ENCODE results near the gene NKD1.

Gene NKD1

DNA sequence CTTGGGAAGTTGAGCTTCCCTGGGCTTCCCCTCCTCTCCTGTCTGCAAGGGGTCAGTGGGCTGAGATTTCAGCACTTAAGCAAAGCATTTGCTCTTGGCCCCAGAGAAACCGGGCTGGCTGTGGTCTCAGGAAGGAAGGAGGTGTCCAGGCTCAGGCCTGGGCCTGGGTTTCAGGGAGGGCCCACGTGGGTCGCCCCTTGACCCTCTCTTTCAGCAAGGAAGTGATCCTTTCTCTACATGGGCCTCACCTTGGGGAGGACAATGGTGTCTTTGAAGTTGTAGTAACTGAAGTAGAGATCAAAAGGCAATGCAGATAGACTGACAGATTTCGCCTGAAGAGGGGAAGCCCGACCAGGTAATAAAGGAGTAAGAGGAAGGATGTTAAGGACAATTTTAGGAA is 147.9 kb downstream of the NKD1 start:
- no peak for DNase-seq (ENCODE audit: low spot score)

DNA sequence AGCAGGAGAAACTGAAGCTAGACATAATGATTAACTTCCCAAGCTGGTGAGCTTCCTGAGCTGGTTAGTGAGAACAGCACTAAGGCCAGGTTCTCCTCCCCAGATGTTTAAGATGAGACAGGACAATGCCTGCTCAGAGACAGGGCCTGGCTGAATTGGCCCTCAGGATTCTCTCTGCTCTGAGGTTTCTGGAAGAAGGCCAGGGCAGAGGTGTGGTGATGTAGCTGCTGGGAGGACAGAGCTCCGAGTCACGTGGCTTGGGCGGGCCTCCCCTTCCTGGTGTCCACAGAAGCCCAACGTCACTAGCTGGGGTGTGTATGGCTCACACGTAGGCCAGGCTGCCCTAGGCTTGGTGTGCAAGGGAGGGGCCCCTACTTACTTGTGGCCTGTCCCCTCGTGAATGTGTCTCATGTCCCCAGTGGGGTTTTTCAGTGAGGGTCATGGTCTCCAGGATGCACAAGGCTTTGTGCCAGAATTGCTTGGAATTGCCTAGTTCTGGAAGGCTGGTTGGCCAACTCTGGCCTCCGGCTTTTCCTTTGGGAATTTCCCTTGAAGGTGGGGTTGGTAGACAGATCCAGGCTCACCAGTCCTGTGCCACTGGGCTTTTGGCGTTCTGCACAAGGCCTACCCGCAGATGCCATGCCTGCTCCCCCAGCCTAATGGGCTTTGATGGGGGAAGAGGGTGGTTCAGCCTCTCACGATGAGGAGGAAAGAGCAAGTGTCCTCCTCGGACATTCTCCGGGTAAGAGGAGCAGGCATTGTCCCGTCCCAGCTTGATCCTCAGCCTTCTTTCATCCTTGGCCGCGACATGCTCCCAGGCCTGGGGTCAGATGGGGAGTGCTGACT is 148.6 kb downstream of the NKD1 start:
- no peak for DNase-seq (ENCODE audit: low spot score)

DNA sequence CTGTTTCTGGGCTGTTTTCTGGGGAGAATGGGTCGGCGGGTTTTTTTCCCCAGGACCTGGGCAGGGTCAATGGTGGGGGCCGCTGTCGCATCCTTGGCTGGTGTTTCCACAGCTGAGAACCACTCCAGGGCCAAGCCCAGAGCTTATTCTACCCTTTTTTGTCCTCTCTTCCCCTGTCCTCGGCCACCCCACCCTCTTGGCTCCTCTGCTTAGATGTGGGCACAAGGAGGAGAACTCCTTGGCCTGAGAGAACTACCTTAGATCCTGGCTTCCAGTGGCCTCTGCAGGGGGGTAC is 149.2 kb downstream of the NKD1 start:
- DNase-seq (ENCODE audit: low spot score) = no peak

DNA sequence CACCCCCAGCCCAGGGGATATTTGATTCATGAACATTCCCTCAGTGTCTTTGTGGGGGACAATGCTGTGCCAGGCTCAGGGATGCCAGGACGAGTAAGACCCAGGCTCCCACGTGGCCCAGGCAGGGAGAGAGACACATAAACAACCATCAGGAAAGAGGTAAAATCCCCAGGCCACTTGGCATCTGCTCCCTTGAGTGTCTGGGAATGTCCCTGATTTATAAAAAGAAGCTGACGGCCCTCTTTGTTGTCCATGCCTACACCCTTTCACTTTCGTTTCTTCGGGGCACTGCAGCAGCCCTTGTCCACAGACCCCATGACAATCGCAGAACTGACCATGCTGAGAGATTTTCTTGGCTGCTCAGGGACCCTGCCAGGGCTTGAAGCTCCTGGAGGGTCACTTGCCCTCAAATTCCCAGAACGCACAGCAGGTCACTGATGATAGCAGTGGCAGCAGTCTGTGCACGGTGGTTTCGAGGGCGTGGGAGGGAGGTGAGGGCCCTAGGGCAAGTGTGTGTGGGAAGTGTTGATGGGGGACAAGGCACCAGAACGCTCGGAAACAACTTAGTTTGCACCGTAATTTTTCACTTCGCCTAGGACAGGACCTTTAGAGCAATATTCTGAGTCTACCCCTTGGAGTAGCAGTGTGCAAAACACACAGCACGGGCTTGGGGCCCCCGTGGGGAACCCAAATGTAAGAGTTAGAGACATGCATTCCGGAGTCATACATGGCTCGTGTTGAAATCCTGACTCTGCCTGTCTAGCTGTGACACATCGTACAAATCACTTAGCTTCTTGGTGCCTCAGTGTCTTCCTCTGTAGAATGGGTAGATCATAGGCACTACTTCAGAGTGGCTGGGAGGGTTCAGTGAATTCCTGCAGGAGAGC is 149.9 kb downstream of the NKD1 start:
- DNase-seq (ENCODE audit: low spot score) = no peak

Measured in D341Med (cell line).